ENCODE measurements around the gene PTPRN. TPM values are rescaled to one million over a fixed set of nuclear protein-coding genes. Genes with fewer than 3 reads are reported as not detected.

PTPRN gene
- total and polyA plus RNA-seq, 2 experiments from 2014 or later: 5.1 to 22.1 TPM

DNA sequence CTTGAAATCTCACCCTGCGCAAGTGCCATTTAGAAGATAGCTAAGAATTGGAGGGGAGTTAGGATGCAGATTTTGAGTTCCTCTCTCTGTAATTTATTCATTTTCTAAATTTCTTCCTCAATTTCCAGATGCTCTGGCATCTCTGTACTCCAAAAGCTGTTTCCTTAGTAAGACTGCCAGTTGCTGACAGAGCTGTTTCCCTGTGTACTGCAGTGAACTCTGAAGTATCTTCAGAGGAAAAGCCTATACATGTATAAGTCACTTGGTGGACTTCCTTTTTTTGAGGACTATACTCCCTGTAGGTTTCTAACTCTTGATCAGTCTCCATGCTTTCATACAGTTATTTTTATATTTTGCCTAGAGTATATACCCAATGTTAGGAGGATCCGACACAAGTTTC is 24.9 kb upstream of the PTPRN start:
- H3K4me2 ChIP-seq: no peak overlapping the region
- DNase-seq (ENCODE audit: low spot score) (no peak), ATAC-seq (no peak)
- no peak overlapping the region for H3K4me3 ChIP-seq
- Mint-ChIP-seq H3K4me3 (no peak overlapping the region), H3K27me3 (ENCODE audit: insufficient read depth, low read depth, poor library complexity) (peaks cover 43% of the 10 kb centered on the region), H3K9me3 (no peaks in the 10 kb centered on the region), H3K36me3 (ENCODE audit: low read depth) (no peaks in the 10 kb centered on the region), H3K4me1 (peaks cover 10% of the 10 kb centered on the region), H3K27ac (no peak overlapping the region)
- H3F3A ChIP-seq (replicated peaks; ENCODE audit: low read depth): no peaks in the 10 kb centered on the region
- TF ChIP-seq, protein P1, sequence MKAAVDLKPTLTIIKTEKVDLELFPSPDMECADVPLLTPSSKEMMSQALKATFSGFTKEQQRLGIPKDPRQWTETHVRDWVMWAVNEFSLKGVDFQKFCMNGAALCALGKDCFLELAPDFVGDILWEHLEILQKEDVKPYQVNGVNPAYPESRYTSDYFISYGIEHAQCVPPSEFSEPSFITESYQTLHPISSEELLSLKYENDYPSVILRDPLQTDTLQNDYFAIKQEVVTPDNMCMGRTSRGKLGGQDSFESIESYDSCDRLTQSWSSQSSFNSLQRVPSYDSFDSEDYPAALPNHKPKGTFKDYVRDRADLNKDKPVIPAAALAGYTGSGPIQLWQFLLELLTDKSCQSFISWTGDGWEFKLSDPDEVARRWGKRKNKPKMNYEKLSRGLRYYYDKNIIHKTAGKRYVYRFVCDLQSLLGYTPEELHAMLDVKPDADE (IDR thresholded peaks at IDR 0.05): no peak
- TF ChIP-seq NANOG (IDR thresholded peaks at IDR 0.05; ENCODE audit: borderline replicate concordance) (no peak), JUNB (IDR thresholded peaks at IDR 0.05; ENCODE audit: unreplicated experiment) (no peak), POLR2AphosphoS5 (IDR thresholded peaks at IDR 0.05; ENCODE audit: low read depth) (no peak), CREB1 (CRISPR knock-in tag; IDR thresholded peaks at IDR 0.05; ENCODE audit: low read depth) (no peak), EZH2phosphoT487 (IDR thresholded peaks at IDR 0.05; ENCODE audit: unreplicated experiment) (no peak), ZNF114 (CRISPR knock-in tag; IDR thresholded peaks at IDR 0.05) (no peak), ZNF331 (CRISPR knock-in tag; IDR thresholded peaks at IDR 0.05; ENCODE audit: low read depth) (no peak), STAT1 (IDR thresholded peaks at IDR 0.05; ENCODE audit: unreplicated experiment) (no peak), EZH2 (IDR thresholded peaks at IDR 0.05; ENCODE audit: low read depth, unreplicated experiment) (no peak)
- TF ChIP-seq, protein P2, sequence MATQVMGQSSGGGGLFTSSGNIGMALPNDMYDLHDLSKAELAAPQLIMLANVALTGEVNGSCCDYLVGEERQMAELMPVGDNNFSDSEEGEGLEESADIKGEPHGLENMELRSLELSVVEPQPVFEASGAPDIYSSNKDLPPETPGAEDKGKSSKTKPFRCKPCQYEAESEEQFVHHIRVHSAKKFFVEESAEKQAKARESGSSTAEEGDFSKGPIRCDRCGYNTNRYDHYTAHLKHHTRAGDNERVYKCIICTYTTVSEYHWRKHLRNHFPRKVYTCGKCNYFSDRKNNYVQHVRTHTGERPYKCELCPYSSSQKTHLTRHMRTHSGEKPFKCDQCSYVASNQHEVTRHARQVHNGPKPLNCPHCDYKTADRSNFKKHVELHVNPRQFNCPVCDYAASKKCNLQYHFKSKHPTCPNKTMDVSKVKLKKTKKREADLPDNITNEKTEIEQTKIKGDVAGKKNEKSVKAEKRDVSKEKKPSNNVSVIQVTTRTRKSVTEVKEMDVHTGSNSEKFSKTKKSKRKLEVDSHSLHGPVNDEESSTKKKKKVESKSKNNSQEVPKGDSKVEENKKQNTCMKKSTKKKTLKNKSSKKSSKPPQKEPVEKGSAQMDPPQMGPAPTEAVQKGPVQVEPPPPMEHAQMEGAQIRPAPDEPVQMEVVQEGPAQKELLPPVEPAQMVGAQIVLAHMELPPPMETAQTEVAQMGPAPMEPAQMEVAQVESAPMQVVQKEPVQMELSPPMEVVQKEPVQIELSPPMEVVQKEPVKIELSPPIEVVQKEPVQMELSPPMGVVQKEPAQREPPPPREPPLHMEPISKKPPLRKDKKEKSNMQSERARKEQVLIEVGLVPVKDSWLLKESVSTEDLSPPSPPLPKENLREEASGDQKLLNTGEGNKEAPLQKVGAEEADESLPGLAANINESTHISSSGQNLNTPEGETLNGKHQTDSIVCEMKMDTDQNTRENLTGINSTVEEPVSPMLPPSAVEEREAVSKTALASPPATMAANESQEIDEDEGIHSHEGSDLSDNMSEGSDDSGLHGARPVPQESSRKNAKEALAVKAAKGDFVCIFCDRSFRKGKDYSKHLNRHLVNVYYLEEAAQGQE (IDR thresholded peaks at IDR 0.05; ENCODE audit: unreplicated experiment): no peak
- TF ChIP-seq, protein P3, sequence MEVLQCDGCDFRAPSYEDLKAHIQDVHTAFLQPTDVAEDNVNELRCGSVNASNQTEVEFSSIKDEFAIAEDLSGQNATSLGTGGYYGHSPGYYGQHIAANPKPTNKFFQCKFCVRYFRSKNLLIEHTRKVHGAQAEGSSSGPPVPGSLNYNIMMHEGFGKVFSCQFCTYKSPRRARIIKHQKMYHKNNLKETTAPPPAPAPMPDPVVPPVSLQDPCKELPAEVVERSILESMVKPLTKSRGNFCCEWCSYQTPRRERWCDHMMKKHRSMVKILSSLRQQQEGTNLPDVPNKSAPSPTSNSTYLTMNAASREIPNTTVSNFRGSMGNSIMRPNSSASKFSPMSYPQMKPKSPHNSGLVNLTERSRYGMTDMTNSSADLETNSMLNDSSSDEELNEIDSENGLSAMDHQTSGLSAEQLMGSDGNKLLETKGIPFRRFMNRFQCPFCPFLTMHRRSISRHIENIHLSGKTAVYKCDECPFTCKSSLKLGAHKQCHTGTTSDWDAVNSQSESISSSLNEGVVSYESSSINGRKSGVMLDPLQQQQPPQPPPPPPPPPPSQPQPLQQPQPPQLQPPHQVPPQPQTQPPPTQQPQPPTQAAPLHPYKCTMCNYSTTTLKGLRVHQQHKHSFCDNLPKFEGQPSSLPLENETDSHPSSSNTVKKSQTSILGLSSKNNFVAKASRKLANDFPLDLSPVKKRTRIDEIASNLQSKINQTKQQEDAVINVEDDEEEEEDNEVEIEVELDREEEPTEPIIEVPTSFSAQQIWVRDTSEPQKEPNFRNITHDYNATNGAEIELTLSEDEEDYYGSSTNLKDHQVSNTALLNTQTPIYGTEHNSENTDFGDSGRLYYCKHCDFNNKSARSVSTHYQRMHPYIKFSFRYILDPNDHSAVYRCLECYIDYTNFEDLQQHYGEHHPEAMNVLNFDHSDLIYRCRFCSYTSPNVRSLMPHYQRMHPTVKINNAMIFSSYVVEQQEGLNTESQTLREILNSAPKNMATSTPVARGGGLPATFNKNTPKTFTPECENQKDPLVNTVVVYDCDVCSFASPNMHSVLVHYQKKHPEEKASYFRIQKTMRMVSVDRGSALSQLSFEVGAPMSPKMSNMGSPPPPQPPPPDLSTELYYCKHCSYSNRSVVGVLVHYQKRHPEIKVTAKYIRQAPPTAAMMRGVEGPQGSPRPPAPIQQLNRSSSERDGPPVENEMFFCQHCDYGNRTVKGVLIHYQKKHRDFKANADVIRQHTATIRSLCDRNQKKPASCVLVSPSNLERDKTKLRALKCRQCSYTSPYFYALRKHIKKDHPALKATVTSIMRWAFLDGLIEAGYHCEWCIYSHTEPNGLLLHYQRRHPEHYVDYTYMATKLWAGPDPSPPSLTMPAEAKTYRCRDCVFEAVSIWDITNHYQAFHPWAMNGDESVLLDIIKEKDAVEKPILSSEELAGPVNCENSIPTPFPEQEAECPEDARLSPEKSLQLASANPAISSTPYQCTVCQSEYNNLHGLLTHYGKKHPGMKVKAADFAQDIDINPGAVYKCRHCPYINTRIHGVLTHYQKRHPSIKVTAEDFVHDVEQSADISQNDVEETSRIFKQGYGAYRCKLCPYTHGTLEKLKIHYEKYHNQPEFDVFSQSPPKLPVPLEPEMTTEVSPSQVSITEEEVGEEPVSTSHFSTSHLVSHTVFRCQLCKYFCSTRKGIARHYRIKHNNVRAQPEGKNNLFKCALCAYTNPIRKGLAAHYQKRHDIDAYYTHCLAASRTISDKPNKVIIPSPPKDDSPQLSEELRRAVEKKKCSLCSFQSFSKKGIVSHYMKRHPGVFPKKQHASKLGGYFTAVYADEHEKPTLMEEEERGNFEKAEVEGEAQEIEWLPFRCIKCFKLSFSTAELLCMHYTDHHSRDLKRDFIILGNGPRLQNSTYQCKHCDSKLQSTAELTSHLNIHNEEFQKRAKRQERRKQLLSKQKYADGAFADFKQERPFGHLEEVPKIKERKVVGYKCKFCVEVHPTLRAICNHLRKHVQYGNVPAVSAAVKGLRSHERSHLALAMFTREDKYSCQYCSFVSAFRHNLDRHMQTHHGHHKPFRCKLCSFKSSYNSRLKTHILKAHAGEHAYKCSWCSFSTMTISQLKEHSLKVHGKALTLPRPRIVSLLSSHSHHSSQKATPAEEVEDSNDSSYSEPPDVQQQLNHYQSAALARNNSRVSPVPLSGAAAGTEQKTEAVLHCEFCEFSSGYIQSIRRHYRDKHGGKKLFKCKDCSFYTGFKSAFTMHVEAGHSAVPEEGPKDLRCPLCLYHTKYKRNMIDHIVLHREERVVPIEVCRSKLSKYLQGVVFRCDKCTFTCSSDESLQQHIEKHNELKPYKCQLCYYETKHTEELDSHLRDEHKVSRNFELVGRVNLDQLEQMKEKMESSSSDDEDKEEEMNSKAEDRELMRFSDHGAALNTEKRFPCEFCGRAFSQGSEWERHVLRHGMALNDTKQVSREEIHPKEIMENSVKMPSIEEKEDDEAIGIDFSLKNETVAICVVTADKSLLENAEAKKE (CRISPR knock-in tag; IDR thresholded peaks at IDR 0.05): no peak
- TF ChIP-seq, protein P4, sequence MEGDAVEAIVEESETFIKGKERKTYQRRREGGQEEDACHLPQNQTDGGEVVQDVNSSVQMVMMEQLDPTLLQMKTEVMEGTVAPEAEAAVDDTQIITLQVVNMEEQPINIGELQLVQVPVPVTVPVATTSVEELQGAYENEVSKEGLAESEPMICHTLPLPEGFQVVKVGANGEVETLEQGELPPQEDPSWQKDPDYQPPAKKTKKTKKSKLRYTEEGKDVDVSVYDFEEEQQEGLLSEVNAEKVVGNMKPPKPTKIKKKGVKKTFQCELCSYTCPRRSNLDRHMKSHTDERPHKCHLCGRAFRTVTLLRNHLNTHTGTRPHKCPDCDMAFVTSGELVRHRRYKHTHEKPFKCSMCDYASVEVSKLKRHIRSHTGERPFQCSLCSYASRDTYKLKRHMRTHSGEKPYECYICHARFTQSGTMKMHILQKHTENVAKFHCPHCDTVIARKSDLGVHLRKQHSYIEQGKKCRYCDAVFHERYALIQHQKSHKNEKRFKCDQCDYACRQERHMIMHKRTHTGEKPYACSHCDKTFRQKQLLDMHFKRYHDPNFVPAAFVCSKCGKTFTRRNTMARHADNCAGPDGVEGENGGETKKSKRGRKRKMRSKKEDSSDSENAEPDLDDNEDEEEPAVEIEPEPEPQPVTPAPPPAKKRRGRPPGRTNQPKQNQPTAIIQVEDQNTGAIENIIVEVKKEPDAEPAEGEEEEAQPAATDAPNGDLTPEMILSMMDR (conservative IDR thresholded peaks at IDR 0.05; ENCODE audit: low read depth in 2 of 2): no peak
- no peaks in the 10 kb centered on the region for H3K79me2 ChIP-seq (replicated peaks; ENCODE audit: insufficient read depth)
- H3K36me3 ChIP-seq (ENCODE audit: insufficient read depth): no peaks in the 10 kb centered on the region
- H3K9me2 ChIP-seq (ENCODE audit: insufficient read depth): no peaks in the 10 kb centered on the region
- peaks cover 3% of the 10 kb centered on the region; the same call in 1 of the 2 replicates for H3K4me1 ChIP-seq (ENCODE audit: insufficient read depth)
- peaks cover 60% of the 10 kb centered on the region for H3K27me3 ChIP-seq (ENCODE audit: insufficient read depth)
- 0 out of 2 replicates have a peak, but pooled peaks cover 4% of the 10 kb centered on the region for H4K20me1 ChIP-seq (replicated peaks; ENCODE audit: insufficient read depth)
- no peak overlapping the region for H2AFZ ChIP-seq
- H3K27ac ChIP-seq (ENCODE audit: low read depth): no peak overlapping the region

Measured in GM23338 (cell line).